T-helper 1 cell (primary cell): ENCODE results near the gene PIEZO1.
"Not testable (repeated sequence)": the region's sequence is repeated elsewhere in the genome, so short reads cannot be mapped to it uniquely, and the experiment has no call there.

ENCODE experiments used
- DNase-seq, 5 donors: peaks; one replicate each; pipeline ENCODE4 v3.0.0-alpha.2; 2012 to 2020

Gene PIEZO1

DNA sequence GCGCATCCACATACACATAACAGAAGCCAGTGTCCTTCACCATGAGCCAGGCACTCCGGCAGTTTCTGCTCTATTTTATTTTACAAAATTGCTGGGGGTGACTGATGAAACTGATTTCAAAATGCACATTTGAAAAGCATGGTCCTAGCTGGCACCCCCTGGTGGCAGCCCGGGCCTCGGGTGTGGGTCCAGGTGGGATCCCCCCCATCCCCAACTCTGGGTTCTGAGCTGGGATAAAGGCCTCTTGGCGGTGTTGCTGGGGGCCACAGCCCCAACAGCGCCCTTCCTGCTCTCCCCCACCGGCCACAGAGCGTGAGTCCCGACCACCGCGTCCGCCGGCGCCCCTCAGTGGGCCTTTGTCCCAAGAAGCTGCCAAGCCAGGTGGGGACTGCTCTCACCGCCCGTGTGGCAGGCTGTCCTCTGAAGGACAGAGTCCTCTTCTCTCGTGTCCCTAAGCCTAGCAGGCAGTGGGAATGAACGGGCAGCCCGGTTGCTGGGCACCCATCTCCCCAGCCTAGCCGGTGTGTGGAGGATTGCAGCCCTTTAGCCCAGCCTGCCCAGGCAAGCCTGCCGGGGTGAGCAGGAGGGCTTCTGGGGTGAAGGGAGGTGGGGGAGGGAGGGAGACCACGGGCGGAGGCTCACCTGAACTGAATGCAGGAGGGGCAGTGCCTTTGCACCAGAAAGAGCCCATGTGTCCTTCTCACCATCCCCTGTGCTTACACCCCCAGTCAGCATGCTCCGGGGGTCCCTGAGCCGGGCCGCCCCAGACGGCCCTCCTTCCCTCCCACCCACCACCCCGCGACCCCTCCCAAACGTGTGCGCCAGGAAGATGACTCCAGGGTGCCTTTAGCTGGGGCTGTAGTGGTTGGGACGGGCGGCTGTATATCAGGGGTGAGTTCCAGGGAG, 99.6 kb downstream of the PIEZO1 start:
- peak in 2 of 5 donors; percentile 40 to 45 for DNase-seq

DNA sequence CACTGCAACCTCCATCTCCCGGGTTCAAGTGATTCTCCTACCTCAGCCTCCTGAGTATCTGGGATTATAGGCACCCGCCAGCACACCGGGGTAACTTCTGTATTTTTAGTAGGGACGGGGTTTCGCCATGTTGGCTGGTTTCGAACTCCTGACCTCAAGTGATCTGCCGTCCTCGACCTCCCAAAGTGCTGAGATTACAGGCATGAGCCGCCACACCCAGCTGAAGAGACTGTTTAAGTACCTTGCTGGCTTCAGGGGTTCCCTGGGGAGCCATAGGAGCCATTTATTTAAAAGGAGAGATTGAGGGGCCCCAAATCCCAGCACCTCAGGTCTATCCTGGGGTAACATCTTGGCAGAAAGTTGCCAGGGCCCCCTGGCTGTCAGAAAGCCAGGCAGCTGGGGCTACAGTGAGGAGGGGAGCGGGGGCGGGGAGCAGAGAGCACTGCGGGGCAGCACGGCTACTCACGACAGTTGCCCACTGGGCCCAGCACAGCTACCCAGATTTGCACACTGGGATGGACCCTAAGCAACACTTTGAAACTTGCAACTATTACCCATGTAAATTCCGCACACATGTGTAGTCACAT, 100.4 kb downstream of the PIEZO1 start:
- DNase-seq = no peak

DNA sequence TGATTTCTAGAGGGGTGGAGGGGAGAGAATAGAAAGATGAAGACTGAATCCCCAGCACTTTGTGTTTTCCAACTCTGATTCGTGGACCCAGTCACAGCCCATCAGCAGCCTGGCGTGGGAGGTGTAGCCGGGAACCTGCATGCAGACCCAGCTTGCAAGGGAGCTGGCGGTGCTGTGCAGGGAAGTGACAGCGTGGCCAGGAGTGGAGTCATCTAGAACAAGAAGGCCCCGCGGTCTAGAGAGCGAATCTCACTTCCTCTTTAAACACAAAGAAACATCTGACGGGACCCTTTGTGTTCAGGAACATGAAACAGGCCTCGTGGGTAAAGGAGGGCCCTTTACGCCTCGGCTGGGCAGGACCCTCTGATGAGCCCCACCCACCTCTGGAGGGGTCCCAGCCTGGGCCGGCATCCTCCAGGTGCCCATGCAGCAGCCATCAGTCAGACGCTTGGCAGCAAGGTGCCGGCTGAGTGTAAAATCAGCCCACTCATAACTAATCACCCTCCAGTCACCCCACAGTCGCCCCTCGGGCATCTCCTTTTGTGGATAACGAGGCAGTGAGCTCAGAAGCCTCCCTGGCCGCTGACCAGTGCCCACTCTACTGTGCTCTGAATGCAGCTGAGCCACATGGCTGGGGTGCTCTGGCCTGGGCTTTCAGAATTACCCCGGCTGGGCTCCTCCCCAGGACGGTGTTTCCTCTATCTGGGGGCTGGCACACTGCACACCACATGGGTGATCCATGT, 103.1 kb downstream of the PIEZO1 start:
- peak in 1 of 5 donors; percentile 80 for DNase-seq

DNA sequence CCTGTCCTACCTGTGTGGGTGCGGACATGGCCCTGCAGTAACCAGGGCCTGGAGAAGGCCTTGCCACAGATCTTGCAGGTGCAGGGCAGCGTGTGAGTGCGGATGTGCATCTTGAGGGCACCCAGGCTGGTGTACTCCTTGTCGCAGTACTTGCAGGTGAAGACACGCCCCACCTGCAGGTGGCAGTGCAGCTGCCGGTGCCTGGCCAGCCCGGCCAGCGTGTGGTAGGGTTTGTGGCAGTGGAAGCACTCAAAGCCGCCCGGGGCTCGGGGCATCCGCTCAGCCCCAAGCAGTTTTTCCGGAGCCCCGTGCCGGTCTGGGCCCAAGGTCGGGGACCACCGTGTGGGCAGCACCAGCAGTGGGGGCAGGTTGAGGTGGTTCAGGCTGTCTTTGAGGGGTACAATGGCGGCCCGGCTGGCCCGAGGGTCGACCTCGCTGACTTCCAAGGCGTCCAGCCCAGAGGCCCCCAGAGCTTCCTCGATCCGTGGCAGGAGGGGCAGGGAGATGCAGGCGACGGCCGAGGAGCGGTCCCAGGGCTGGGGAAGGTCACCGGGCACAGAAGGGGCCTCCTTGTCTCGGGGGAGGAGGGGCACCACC, 103.8 kb downstream of the PIEZO1 start:
- peak in 2 of 5 donors; percentile 52 to 67 for DNase-seq

DNA sequence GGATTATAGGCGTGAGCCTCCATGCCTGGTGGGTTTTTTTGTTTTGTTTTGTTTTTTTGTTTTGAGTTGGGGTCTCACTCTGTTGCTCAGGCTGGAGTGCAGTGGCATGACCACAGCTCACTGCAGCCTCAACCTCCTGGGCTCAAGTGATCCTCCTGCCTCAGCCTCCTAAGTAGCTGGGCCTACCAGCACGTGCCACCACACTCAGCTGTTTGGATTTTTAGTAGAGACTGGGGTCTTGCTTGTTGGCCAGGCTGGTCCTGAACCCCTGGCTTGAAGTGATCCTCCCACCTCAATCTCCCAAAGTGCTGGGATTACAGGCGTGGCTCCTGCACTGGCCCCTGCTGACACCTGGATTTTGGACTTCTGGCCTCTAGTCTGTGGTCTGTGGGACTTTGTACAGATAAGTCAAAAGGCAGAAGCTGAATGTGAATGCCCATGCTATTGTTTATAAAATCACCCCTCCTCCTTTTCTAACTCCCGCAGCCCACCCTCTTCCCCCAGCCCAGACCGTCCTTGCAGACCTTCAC, 104.4 kb downstream of the PIEZO1 start:
- DNase-seq = no peak

DNA sequence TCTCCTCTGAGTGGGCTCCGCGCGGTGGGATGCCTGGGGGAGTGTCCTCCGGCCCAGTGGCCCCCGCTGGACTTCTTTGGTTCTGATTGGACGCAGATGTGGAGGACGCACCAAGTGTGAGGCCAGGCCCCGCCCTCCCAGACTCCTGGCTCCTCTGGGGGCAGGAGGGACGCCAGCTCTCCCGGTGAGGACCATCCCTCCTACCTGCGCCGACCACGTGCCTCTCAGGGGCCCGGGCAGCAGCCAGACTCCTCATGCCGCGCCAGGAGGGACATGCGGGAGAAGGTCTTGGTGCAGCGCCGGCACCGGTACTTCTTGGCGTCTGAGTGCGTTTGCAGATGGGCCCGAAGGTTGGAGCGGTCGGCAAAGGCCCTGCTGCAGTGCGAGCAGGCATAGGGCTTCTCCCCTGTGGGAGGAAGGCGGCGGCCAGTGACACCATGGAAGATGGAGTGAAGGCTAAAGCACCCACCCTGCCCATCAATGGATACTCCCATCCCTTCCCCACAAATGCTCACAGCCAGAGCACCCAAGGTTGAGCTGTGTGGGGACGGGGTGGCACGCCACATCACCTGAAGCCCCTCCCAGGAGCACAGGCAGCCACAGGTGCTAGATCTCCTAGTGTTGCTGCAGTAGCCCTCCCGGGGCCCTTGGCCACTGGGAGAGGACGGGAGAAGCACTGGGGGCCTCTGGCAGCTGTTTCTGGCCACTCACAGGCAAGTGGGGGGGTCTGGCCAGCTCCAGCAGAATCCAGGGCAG, 106.6 kb downstream of the PIEZO1 start:
- DNase-seq = no peak

DNA sequence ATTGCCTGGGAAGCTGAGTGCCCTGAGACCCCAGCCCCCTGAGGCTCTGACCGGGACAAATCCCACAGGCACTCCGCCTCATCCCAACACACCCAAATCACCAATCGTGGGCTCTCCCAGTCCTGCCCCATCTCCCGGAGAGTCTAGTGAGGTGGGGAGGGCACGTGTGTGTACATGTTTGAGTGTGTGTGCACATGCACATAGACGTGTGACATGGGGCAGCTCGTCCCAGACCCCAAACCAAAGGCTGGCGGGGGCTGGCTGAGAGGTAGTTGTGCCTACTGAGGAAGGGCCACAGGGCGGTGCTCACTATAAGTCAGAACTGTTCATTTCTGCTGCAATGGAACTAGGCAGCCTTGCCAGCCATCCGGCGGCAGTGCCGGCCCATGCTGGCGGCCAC, 107.3 kb downstream of the PIEZO1 start:
- no peak for DNase-seq

DNA sequence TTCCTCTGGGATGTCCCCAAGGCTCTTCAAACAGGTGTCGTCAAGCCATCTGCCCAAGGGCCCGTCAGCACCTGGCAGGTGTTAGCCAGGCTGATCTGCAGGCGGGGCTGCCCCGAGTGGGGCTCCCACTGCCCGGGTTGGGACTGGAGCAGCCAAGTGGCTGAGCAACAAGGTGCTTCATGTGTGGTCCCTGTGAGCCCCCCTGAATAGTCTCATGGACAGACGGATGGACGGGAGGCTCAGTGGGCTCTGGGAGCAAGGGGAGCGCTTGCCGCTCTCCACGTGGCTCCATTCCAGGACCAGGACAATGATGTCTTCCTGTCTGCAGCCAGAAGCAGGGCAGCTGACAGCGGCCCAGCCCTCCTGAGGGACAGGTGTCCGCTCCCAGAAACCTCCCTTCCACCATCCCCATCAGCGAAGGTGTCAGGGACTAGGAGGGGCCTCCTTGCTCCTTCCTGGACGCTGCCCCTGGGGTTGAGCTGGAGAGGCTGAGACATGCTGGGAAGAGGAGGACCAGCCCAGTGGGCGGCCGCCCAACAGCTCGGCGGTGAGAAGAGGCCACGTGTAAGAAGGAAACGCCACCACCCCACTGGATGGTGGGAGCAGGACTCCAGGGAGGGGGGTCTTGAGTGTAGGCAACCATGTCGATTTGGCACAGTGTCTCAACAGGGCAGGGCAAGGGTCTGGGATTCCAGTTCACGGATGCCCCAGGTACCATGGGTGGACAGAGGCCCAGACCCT, 108.3 kb downstream of the PIEZO1 start:
- no peak for DNase-seq

DNA sequence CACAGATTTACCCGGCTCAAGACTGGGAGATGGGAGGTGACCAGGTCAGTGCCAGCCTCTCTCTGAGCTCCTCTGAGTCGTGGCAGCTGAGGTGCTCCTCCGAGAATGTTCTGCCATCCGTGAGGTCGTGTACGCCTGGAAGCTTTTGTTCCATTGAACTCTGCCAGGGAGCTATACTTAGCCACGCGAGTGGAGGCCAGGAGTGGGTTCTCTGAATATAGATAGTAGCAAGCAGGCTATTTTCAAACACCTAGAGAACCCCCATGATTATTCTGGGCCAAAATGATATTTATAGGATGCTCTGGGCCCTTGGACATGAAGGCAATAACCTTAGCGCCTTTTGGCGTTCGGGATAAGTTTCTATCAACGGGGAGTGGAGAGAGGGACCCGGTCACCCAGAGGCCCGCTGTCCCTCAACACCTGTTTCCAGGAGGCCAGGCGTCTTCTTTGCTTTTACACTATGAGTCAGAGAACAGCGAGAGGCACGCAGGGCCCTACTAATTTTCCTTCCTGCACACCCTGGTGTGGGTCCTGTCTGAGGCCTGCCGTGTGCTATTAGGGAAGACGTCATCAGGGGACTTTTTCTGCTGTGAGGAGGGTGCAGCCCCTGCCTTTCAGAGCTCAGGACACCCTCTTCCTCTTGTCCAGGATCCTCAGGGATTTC, 111.2 kb downstream of the PIEZO1 start:
- DNase-seq = no peak

DNA sequence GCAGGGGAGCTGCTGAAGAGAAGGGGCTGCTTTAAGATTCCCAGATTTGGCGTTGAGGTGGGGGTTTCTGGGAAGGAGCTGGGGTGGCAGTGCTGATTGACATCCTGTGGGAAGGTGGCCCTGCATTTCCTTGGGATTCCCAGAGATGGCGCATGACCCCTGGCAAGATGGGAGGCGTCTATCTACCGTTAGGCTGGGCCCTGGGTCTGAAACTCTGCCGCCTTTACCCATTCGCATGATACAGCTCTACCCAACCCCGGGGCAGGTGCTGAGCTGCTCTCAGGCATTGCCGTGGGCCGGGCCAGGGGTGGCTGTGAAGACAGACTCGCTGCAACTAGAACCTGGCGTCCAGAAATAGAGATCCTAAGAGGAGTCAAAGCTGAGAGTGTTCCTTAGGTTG, 112.2 kb downstream of the PIEZO1 start:
- DNase-seq = no peak

DNA sequence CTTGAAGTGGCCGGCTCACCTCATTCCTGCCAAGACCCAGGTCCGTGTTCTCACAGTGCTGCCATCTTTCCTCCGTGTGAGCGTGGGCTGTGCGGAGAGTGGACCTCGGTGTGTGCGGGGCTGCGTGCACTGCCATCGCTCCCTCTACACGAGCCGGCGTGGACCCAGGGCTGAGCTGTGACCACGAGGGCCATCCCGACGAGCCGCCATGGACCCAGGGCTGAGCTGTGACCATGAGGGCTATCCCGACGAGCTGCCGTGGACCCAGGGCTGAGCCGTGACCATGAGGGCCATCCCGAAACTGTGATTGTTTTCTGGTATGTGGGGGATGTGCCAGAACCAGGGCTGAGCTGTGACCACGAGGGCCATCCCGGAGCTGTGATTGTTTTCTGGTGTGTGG, 113.2 kb downstream of the PIEZO1 start:
- no peak for DNase-seq

DNA sequence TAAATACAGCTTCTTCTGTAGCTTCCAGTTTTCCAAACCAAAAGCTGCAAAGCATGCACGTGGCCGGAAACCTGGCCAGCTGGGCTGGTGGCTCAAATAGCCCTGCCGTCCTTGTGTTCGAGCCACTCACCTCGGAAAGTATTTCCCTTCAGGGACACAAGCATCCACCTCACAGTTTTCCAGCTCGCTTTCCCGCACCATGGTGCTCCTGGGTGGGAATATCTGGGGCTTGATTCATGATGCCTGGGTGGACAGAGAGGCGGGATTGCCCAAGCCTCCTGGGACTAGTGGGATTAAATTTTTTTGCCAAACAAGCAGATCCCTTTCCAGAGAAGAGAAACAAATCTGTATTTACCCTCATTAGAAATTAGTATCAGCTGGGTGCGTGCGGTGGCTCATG, 115.0 kb downstream of the PIEZO1 start:
- DNase-seq = no peak

DNA sequence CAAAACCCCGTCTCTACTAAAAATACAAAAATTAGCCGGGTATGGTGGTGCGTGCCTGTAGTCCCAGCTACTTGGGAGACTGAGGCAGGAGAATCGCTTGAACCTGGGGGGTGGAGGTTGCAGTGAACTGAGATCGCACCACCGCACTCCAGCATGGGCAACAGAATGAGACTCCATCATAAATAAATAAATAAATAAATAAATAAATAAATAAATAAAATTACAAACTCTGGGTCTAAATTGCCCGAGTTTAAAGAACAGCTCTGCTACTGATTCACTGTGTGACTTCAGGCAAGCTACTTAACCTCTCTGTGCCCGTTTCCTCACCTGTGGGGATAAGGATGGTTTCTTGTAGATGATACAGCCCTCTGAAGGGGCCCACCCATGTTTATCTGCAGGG, 115.5 kb downstream of the PIEZO1 start:
- DNase-seq = not testable (repeated sequence)

DNA sequence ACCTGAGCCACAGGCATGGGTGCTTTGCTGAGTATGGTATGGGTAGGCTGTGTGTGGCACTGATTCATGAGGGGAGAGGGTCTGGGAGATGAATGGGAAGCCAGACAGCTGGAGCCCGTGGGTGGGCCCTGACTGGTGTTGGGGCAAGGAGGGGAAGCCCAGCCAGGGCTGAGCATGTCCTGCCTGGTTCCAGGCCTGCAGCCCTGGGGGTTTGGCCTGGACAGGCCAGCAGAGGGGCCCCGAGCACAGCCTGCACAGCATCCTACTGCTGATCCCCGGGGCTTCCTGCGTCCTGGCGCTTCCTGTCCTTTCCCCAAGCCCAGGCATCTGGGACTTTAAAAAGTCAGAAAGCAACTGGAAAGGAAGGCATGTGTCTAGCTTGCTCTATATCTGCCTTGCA, 117.6 kb downstream of the PIEZO1 start:
- no peak for DNase-seq

DNA sequence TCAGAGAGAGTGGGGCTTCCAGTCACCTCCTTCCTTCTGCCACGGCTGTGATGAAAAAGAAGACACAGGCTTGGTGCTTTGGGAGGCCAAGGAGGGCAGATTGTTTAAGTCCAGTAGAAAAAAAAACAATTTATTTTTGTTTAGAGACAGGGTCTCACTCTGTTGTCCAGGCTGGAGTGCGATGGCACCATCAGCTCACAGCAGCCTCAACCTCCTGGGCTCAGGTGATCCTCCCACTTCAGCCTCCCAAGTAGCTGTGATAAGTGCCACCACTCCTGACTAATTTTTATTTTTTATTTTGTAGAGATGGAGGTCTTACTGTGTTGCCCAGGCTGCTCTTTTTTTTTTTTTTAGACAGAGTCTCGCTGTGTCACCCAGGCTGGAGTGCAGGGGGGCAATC, 119.5 kb downstream of the PIEZO1 start:
- DNase-seq = no peak
